ENCODE results near the gene FLNB. TPM values are rescaled to one million over a fixed set of nuclear protein-coding genes. Genes with fewer than 3 reads are reported as not detected.

Gene FLNB
- total and polyA plus RNA-seq, 5 donors = 22.9 to 44.9 (median 34.0) TPM

GRCh38 chr3:58180940-58181587, 172.8 kb downstream of the FLNB start:
- no peak for DNase-seq
- WGBS = 90% methylated on average over 1 of the region's 1 CpG
- Histone ChIP-seq H3K27ac (ENCODE audit: low read length) (no peak overlapping the region), H3K4me3 (ENCODE audit: low read length) (no peak overlapping the region), H3K9me3 (ENCODE audit: control insufficient read depth, low read length) (no peaks in the 10 kb centered on the region), H3K4me1 (ENCODE audit: control insufficient read depth, insufficient read depth, low read length) (no peaks in the 10 kb centered on the region), H3K27me3 (ENCODE audit: control insufficient read depth, insufficient read depth) (no peaks in the 10 kb centered on the region)
- intact Hi-C loops (cut with DNase I) = no loop called here
- no peak for ATAC-seq

GRCh38 chr3:58183221-58183620, 175.0 kb downstream of the FLNB start:
- H3K4me3 ChIP-seq (ENCODE audit: low read length) = no peak overlapping the region
- H3K9me3 ChIP-seq (ENCODE audit: control insufficient read depth, low read length) = no peaks in the 10 kb centered on the region
- ATAC-seq (no peak), DNase-seq (no peak)
- no peak overlapping the region for H3K27ac ChIP-seq (ENCODE audit: low read length)
- 87% methylated on average over 1 of the region's 1 CpG for WGBS
- no peaks in the 10 kb centered on the region for H3K4me1 ChIP-seq (ENCODE audit: control insufficient read depth, insufficient read depth, low read length)
- no peaks in the 10 kb centered on the region for H3K27me3 ChIP-seq (ENCODE audit: control insufficient read depth, insufficient read depth)
- intact Hi-C loops (cut with DNase I) = no loop called here

- no peak overlapping the region for H3K4me3 ChIP-seq (ENCODE audit: low read length)
- intact Hi-C loops (cut with DNase I) = no loop called here
- no peaks in the 10 kb centered on the region for H3K27me3 ChIP-seq (ENCODE audit: control insufficient read depth, insufficient read depth)
- H3K4me1 ChIP-seq (ENCODE audit: control insufficient read depth, insufficient read depth, low read length) = peaks cover 2% of the 10 kb centered on the region
- DNase-seq = no peak
- no peak for ATAC-seq
- no peak overlapping the region for H3K27ac ChIP-seq (ENCODE audit: low read length)
- no peaks in the 10 kb centered on the region for H3K9me3 ChIP-seq (ENCODE audit: control insufficient read depth, low read length)
- 83% methylated on average over 12 of the region's 12 CpGs for WGBS
Measured at GRCh38 chr3:58183891-58184290, 175.7 kb downstream of the FLNB start.

GRCh38 chr3:58184309-58184981, 176.2 kb downstream of the FLNB start:
- WGBS = 94% methylated on average over 11 of the region's 11 CpGs
- Histone ChIP-seq H3K4me1 (ENCODE audit: control insufficient read depth, insufficient read depth, low read length) (peaks cover 4% of the 10 kb centered on the region), H3K9me3 (ENCODE audit: control insufficient read depth, low read length) (no peaks in the 10 kb centered on the region), H3K27me3 (ENCODE audit: control insufficient read depth, insufficient read depth) (no peaks in the 10 kb centered on the region), H3K4me3 (ENCODE audit: low read length) (no peak overlapping the region), H3K27ac (ENCODE audit: low read length) (no peak overlapping the region)
- ATAC-seq (no peak), DNase-seq (no peak)
- intact Hi-C loops (cut with DNase I) = no loop called here

- ATAC-seq = no peak
- H3K27ac ChIP-seq (ENCODE audit: low read length) = no peak overlapping the region
- WGBS = 91% methylated on average over 7 of the region's 7 CpGs
- H3K4me3 ChIP-seq (ENCODE audit: low read length) = no peak overlapping the region
- peaks cover 5% of the 10 kb centered on the region for H3K4me1 ChIP-seq (ENCODE audit: control insufficient read depth, insufficient read depth, low read length)
- H3K27me3 ChIP-seq (ENCODE audit: control insufficient read depth, insufficient read depth) = no peaks in the 10 kb centered on the region
- intact Hi-C loops (cut with DNase I) = loop anchor here in 2 of 4 donors (5.0 kb wide), 2 partner anchors 112 to 117 kb away; no protein-coding TSS in a partner anchor
- H3K9me3 ChIP-seq (ENCODE audit: control insufficient read depth, low read length) = no peaks in the 10 kb centered on the region
- no peak for DNase-seq
Measured at GRCh38 chr3:58184982-58185360, 176.7 kb downstream of the FLNB start.

GRCh38 chr3:58188173-58188564, 179.9 kb downstream of the FLNB start:
- intact Hi-C loops (cut with DNase I) = loop anchor here in 2 of 4 donors (5.0 kb wide), 2 partner anchors 109 to 114 kb away; no protein-coding TSS in a partner anchor
- Histone ChIP-seq H3K4me3 (ENCODE audit: low read length) (no peak overlapping the region), H3K4me1 (ENCODE audit: control insufficient read depth, insufficient read depth, low read length) (peaks cover 8% of the 10 kb centered on the region), H3K9me3 (ENCODE audit: control insufficient read depth, low read length) (no peaks in the 10 kb centered on the region), H3K27me3 (ENCODE audit: control insufficient read depth, insufficient read depth) (no peaks in the 10 kb centered on the region), H3K27ac (ENCODE audit: low read length) (no peak overlapping the region)
- 80% methylated on average over 6 of the region's 6 CpGs for WGBS
- ATAC-seq (peak in 1 of 2 donors; percentile 9), DNase-seq (no peak)

GRCh38 chr3:58188921-58189451, 180.8 kb downstream of the FLNB start:
- ATAC-seq (peak; percentile 72 to 78), DNase-seq (peak in 2 of 3 donors; percentile 68 to 76)
- H3K4me3 ChIP-seq (ENCODE audit: low read length) = no peak overlapping the region
- peaks cover 8% of the 10 kb centered on the region for H3K4me1 ChIP-seq (ENCODE audit: control insufficient read depth, insufficient read depth, low read length)
- H3K27me3 ChIP-seq (ENCODE audit: control insufficient read depth, insufficient read depth) = no peaks in the 10 kb centered on the region
- no peaks in the 10 kb centered on the region for H3K9me3 ChIP-seq (ENCODE audit: control insufficient read depth, low read length)
- intact Hi-C loops (cut with DNase I) = loop anchor here in 2 of 4 donors (5.0 kb wide), 2 partner anchors 108 to 113 kb away; no protein-coding TSS in a partner anchor
- WGBS = 44% methylated on average over 10 of the region's 10 CpGs
- no peak overlapping the region for H3K27ac ChIP-seq (ENCODE audit: low read length)

GRCh38 chr3:58189691-58190090, 181.5 kb downstream of the FLNB start:
- DNase-seq (no peak), ATAC-seq (no peak)
- H3K9me3 ChIP-seq (ENCODE audit: control insufficient read depth, low read length) = no peaks in the 10 kb centered on the region
- intact Hi-C loops (cut with DNase I) = loop anchor here in 2 of 4 donors (5.0 to 10.0 kb wide), 3 partner anchors 108 to 225 kb away; no protein-coding TSS in a partner anchor
- H3K4me3 ChIP-seq (ENCODE audit: low read length) = no peak overlapping the region
- 78% methylated on average over 5 of the region's 5 CpGs for WGBS
- H3K27ac ChIP-seq (ENCODE audit: low read length) = peak overlapping the region; percentile 20
- no peaks in the 10 kb centered on the region for H3K27me3 ChIP-seq (ENCODE audit: control insufficient read depth, insufficient read depth)
- H3K4me1 ChIP-seq (ENCODE audit: control insufficient read depth, insufficient read depth, low read length) = peaks cover 8% of the 10 kb centered on the region

- H3K4me1 ChIP-seq (ENCODE audit: control insufficient read depth, insufficient read depth, low read length) = peaks cover 8% of the 10 kb centered on the region
- H3K4me3 ChIP-seq (ENCODE audit: low read length) = no peak overlapping the region
- H3K27ac ChIP-seq (ENCODE audit: low read length) = no peak overlapping the region
- no peaks in the 10 kb centered on the region for H3K27me3 ChIP-seq (ENCODE audit: control insufficient read depth, insufficient read depth)
- ATAC-seq = no peak
- H3K9me3 ChIP-seq (ENCODE audit: control insufficient read depth, low read length) = no peaks in the 10 kb centered on the region
- no peak for DNase-seq
- intact Hi-C loops (cut with DNase I) = loop anchor here in 1 of 4 donors (10.0 kb wide), 1 partner anchor 225 kb away; no protein-coding TSS in a partner anchor
- WGBS = 99% methylated on average over 4 of the region's 4 CpGs
Measured at GRCh38 chr3:58190291-58190690, 182.1 kb downstream of the FLNB start.

- intact Hi-C loops (cut with DNase I) = loop anchor here in 1 of 4 donors (10.0 kb wide), 1 partner anchor 224 kb away; no protein-coding TSS in a partner anchor
- Histone ChIP-seq H3K27me3 (ENCODE audit: control insufficient read depth, insufficient read depth) (no peaks in the 10 kb centered on the region), H3K4me3 (ENCODE audit: low read length) (no peak overlapping the region), H3K27ac (ENCODE audit: low read length) (no peak overlapping the region), H3K4me1 (ENCODE audit: control insufficient read depth, insufficient read depth, low read length) (peaks cover 8% of the 10 kb centered on the region), H3K9me3 (ENCODE audit: control insufficient read depth, low read length) (no peaks in the 10 kb centered on the region)
- DNase-seq (no peak), ATAC-seq (no peak)
- WGBS = 93% methylated on average over 4 of the region's 4 CpGs
Measured at GRCh38 chr3:58190882-58191281, 182.7 kb downstream of the FLNB start.

GRCh38 chr3:58191361-58191991, 183.3 kb downstream of the FLNB start:
- Histone ChIP-seq H3K9me3 (ENCODE audit: control insufficient read depth, low read length) (no peaks in the 10 kb centered on the region), H3K27ac (ENCODE audit: low read length) (no peak overlapping the region), H3K4me3 (ENCODE audit: low read length) (no peak overlapping the region), H3K27me3 (ENCODE audit: control insufficient read depth, insufficient read depth) (no peaks in the 10 kb centered on the region), H3K4me1 (ENCODE audit: control insufficient read depth, insufficient read depth, low read length) (peaks cover 8% of the 10 kb centered on the region)
- whole genome bisulfite sequencing = 66% methylated on average over 10 of the region's 10 CpGs
- ATAC-seq (no peak), DNase-seq (no peak)
- intact Hi-C loops (cut with DNase I) = loop anchor here in 1 of 4 donors (10.0 kb wide), 1 partner anchor 223 kb away; no protein-coding TSS in a partner anchor

Data from right cardiac atrium (tissue), 5 donors.